GM18873 (cell line): ENCODE results near the gene TSKU.

ENCODE experiments used
- ATAC-seq: cut with Tn5 transposase; IDR thresholded peaks from one replicate; pipeline ENCODE4 v1.9.1; 2021; ENCODE audit warnings: mild to moderate bottlenecking, moderate library complexity, moderate number of reproducible peaks; ENCODE audit not compliant: unreplicated experiment, low FRiP score

The TSKU gene

DNA sequence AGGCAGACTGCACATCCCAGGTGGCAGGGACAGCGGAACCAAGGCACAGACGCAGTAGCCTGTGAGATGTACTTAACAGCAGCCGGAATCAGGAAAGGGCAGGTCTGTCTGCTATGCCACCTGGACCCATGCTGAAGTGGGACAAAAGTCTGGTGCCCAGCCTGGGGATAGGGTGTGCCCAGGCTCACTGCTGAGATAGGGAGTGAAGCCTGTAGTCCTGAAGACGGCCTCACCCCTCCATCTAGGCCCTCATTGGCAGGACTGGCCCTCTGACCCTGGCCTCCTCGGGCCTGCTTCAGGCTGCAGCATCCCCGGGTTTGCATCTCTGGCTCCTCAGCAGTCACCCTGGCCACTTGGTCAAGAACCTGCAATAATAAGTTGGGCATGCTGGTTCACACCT lies 32.4 kb upstream of the TSKU start:
- no peak for ATAC-seq

DNA sequence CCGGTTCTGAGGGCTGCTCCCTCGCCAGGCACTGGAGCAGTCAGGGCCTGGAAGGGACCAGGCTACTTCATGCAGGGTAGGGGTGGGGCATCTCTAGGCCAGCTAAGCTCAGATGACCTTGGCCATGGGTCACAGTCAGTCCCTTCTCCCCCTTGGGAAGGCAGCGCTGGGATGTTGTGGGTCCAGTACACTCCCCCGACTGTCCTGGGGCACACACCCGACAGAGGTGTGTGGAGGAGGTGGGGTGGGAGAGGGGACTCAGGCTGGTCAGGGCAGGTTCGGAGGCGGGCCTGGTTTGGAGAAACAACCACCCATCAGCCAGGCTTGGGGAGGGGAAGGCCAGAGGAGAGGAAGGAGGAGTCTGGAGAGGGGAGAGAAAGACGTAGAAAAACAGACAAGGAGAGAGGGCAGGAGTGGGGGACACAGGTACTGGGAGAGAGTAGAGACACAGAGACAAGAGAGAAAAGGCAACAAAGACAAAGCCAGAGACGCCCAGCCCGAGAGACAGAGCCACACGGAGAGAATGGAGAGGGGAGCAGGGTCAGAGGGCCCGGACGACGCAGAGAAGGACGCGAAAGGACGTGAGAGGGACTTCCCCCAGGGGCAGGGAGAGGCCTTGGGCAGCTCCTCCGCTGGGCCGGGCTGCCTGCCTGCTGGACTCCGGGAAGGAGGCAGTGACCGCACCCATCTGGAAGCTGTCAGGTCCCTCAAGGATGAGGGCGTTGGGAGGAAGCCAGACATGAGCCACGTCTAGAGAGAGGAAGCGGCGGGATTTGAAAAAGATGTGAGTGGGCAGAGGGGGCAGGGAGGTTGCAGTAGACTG lies 30.6 kb upstream of the TSKU start:
- ATAC-seq, result no peak

DNA sequence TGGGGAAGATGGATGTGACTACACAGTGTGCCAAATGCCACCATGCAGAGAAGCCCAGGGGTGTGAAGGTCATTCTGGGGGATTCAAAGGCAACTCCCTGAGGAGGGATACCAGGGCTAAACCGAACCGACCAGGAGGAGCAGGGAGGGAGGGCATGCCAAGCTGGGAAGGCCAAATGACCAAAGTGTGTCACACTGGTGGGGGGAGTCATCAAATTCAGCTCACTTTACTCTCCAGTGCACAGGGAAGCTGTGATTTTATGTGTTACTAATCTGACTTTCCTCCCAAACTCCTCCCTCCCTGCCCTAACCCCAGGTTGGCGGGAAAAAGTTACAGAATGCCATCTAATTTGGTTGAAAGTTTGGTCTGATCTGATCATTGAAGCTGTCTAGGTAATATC lies 29.7 kb upstream of the TSKU start:
- no peak for ATAC-seq

DNA sequence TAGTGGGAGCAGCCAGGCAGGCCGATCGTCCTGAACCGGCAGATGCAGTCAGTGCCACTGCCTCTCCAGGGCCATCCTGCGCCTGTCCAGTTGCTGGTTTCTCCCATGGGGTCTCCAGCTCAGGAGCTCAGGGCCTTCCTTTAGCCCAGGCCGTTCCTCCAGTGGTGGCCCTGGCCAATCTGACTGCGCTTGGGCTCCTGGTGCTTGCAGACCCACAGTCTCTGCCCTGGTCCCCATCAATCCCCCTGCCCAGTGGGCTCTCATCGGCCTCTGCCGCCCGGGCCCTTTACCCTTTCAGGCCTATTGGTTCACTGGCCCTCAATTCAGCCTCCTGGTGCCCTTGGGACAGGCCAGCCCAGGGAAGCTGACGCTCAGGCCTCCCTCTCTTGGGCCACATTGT lies 29.2 kb upstream of the TSKU start:
- no peak for ATAC-seq

DNA sequence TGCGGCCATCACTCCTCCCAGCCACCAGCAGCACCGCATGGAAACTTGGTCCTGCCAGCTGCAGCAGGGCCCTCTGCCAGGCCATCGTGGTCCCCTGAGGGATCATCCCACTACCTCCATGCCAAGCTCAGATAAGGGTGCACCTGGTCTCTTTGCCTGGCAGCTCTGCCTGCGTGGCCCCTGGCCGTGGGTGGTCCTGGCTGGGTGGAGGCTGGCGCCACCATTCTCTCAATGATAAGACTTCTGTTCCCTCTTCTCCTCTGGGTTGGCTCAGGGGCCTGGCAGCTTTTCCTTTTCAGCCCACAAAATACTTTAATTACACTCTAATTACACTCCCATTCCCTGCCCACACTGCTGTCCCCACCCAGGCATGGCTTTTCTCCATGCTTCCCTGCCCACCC lies 26.8 kb upstream of the TSKU start:
- ATAC-seq, result no peak

DNA sequence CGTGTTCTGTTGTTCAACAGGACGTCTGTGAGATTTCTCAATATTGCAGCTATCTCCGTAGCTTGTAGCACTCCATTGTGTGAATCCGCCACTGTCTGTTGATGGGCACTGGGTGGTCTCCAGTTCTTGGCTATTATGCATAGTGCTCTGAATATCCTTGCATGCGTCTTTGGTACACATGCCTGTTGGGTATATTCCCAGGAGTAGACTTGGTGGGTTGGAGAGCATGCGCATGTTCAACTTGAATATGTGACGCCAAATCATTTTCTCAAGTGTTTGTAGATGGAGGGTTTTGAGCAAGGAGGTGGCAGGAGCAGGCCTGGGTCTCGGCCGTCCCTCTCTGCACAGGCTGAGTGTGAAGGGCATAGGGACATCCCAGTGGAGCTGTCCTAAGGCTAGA lies 24.8 kb upstream of the TSKU start:
- no peak for ATAC-seq

DNA sequence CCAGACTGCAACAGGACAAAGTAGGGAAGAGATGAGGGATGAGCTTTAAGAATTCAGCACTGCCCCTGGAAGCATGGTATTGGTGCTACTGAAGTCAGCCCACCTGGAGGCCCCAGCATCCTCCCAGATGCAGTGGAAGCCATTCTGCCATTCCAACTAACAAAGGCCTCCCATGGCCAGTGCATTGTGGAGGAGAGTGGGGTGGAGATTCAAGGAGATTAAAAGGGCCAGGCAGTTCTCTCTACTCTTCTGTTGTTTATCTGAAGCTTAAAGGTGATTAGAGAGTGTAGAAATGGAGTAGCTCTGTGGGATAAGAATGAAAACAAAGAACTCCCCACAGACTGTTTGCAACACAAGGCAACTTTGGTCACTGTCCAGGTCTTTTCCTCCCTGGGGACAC lies 24.1 kb upstream of the TSKU start:
- ATAC-seq, result no peak

DNA sequence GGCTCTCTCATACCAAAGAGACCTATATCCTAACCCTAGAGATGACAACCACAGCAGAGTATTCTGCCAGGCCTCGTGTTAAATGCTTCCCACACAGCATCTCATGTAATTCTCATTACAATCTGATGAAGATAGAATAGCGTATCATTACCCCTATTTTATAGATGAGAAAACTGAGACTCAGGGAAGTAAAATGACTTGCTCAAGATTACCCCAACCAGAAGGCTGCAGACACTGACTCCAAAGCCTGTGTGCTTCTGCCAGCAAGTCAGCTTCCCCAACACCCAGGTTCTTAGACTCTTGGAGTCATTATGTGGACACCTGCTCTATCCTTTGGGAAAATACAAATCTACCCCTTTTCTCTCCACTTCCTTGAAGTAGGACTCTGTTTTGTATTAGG lies 23.6 kb upstream of the TSKU start:
- no peak for ATAC-seq

DNA sequence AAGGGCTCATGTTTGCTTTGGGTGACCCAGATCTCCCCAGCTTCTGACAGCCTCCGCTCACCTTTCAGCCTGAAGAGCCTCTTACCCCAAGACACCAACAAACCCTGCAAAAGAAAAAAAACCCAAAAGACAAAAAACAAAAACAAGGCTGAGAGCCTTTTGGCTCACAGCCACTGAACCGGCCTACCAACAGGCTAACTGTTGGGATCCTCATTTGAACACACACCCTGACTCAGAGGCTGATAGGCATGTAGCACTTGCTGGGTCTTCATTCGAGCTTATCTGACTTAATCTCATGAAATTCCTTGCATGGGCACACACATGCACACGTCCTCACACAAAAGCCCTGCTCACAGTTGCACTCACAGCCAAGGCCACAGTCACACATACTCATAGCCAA lies 22.9 kb upstream of the TSKU start:
- no peak for ATAC-seq

DNA sequence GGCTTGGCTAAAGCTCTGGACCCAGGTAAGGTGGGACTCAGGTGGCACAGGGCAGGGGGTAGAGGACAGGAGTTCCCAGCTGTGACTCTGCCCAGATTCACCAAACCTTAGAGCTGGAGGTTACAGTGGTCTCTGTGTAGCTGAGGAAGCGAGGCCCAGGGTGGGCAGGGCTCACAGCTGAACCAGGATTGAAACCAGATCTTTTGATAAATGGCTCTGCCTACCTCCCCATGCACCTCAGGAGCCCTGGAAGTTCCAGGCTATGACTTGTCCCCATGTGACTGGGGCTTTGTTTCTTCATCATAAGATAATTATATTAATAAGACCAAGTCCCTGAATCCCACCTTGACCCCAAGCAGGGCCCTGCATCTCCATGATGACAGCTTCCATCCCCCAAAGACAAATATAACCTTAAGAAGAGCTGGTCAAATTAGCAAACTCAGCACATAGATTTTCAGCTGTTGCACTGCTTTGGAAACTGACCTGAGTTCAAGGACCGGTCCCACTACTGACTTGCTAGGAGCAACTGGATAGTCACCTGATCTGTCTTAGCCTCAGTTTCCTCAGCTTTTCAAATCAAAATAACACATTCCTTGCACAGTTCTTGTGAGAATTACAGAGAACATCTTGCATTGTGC lies 21.3 kb upstream of the TSKU start:
- no peak for ATAC-seq

DNA sequence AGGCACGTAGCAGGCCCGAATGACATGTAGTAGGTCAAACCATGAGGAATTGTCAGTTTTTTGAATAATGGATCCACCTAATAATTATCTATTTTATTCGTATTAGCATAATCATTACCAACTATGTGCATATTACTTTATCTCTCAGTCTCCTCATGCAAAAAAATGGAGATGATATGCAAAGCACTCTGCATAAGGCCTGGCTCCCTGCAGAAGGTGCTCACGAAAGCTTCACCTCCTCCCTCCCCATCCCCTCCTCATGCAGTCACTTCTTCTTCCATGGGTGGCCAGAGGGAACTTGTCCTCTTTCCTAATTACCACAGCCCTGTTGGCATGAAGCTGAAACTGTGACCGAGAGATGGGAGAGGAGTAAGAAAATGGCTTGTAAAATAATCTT lies 20.8 kb upstream of the TSKU start:
- ATAC-seq, result no peak

DNA sequence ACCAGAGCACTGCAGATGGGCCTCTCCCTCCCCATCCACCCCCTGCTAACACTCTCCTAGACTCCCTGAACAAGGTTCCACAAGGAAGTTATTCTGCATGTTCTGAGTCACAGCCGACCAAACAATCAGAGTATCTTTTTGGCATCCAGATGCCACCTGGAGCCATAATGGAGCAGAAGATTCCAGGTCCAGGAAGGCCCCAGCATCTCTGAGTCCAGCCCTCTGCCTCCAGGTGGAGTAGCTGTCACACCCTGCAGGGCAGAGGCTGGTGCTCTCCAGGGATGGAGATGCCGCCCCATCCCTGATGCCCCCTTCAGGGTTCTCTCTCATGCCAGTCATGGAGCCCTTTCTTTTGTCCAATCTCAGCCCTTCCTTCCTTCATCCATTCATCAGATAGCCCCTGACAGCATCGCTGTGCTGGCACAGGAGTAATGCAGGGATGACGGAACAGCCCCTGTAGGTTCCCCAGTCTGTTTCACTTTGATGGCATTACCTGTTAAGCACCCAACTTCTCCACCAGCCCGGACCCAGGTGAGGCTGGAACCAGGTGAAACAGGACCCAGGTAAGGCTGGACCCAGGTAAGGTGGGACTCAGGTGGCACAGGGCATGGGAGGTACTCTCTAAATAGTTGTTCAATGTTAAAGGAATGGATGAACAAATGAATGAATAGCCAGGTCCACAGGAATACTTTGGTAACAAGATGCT lies 20.1 kb upstream of the TSKU start:
- no peak for ATAC-seq

DNA sequence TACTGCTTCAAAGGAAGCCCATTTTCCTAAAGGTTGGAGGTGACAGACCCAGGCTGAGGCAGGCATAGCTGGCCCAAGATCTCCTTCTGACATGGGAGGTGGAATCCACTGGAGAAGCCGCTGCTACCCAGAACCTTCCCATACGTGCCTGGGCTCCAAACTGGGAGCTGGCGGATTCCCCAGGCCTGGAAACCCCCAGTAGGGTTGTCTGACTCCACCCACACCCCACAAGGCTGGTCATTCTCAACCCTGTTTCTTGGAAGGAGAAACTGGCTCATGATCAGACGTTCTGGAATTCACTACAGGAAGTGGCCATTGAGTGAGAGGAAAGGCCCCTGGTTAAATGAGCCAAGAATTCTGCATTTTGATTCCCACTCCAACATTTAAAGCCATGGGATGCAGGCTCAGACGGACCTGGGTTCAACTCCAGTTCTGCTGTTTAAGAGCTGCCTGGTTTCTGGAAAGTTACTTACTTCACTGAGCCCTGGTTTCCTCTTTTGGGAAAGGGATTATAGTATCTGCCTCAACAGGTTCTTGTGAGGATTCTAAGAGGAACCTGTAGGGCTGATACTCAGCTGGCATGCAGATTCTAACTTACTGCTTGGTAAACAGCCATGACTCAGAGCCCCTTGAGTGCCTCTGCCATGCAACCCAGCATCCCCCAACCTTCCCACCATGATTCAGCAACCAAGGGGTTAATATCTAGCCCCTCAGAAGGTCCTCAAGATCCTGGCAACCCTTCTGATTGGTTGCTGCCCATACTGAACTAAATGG lies 19.4 kb upstream of the TSKU start:
- no peak for ATAC-seq

DNA sequence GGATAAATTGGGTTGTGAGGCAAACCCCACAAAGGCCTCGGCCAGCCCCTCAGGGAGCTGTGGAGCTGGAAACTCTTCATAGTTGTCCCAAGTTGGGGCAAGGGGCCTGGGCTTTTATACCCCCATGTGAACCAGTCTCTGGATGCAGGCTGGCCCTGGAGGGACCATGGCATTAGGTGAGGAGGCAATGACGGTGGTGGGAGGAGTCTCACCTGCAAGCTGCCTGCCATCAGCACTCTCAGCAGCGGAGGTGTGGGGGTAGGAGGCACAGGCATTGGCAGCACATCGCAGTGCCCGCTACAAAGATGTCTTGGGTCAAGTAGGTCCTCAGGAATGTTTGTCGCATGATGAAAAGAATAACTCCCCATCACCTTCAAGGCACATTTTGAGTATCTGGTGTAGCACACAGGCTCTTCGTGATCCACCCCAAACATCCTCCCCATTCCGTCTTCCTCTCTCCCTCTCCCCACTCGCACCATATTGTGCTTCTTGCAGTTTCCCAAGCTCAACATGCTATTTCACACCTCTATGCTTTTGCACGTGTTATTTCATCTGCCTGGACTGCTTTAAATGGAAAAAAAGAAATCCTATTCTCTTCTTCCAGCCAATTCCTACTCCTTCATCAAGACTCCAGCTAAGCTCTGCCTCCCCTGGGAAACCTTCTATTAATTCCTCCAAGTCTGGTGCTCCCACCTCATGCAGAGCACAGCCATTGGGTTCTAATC lies 18.1 kb upstream of the TSKU start:
- ATAC-seq, result no peak

DNA sequence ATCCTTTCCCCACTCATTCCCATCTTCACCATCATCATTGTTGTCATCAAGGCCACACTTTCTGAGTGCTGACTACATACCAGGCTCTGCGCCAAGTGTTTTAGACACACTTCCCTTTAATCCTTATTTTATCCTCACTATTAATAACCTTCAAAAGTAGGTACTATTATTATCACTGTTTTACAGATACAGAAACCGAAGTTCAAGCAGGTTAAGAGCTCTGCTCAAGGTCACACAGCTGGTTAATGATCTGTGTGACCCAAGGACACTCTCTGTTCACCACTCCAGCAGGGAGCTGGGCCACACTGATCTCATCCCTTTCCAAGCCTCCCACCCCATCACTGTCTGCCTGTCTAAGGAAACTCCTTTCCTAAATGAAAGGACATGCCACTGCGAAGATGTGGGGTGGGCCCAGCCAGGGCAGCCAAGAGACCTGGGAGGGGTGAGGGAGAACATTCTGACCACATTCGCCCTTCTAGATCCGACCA lies 17.2 kb upstream of the TSKU start:
- no peak for ATAC-seq

DNA sequence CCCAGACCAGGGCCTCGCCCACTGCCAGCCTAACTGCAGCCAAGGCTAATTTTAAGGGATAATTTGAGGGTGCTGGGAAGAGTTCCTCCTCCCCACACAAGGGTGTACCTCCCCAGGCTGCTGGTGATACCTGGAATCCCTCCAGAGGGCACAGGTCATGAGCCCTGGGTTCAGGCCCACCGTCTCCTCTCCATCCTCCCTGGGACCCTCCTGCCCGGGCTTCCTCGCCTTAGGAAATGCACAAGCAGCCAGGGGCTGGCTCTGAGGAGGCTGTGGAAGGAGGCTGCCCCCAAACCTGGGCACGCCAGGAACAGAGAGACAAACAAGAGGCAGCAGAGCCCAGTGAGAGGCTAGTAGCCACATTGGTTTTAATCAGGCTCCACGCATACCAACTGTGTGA lies 16.6 kb upstream of the TSKU start:
- no peak for ATAC-seq

DNA sequence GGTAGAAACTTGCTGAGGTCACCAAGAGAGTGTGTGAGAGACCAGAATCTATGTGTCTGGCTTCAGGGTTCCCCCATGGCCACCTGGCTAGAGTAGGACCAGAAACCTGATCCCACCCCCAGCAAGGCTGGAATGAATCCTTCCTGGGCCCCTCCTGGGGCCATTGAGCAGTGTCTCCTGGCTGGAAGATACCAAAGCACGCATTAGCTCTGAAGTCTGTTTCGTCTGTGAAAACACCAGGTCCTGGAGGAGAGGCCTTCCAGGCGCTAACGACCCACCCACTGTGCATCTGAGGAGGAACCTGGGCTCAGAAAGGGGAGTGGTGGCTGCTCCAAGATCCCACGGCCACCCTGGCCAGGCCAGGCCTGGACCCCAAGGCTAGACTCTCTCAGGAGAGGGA lies 15.5 kb upstream of the TSKU start:
- ATAC-seq, result no peak

DNA sequence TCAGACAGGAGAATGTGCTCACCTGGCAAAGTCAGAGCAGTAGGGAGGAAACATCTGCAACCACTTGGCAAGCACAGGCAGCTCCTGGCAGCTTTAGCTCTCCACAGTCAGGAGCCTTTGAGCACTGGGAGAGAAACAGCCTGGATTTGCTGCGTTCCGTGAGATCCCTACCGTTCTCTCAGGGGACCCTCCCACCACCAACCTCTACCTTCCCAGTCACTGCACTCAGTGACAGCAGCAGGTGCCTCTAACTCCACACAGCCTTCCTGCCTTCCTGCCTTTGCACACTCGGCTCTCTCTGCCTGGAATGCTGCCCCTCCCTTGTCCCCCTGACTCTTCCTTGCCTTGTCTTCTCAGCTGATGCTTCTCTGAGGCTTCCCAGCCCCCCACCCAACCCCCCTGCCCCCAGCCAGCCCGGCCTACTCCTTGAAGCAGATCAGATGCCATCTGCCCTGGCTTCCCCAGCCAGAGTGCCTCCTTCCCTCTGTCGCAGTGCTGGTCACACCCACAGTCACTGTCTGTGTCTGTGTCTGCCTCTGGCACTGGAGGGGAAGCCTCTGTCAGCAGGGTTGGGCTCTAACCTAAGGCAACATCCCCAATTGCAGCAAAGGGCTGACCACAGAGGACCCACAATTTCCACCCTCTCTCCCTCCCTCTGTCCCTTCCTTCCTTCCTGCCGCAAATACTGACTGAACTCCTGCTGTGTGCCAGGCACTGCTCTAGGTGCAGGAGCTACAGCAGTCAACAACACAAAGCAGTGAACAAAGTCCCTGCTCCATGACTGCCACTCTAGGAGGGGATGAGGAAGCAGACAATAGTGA lies 14.9 kb upstream of the TSKU start:
- ATAC-seq, result no peak

DNA sequence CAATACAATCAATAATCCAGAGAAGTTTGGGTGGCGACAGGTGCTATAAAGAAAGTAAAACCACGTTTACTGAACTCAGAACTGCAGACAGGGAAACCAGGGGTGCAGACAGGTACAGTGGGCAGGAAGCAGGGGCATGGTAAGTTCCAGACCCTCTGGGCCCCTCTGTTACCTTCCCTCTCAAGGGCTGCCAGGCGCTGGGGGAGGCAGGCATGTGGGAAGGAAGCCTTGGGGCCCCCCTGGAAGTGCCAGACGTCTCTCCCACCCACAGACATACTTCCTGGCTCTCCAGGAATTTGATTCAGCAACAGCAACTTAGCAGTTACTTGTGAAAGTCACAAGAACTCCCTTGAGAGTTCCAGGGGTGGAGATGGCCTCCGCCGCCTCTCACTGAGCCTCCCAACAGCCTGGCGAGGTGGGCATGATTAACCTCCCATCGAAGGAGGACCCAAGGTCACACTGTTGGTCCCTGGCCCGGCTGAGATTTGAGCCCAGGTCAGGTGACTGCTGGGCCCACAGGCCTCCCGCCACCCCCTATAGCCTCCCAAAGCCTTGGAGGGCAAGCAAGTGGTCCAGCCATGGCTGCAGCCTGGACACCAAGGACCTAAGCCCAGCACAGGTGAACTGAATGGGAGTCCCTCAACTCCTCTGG lies 14.1 kb upstream of the TSKU start:
- no peak for ATAC-seq
